Mucosa of descending colon (tissue), 3 donors: ENCODE data around the gene SLC9A9. TPM values are rescaled to one million over a fixed set of nuclear protein-coding genes. Genes with fewer than 3 reads are reported as not detected.

Experiments used
- ATAC-seq: fragments of 200-7000 bp; cut with Tn5 transposase; one replicate; pipeline ENCODE4 v1.9.1; 2020; ENCODE audit warnings: mild to moderate bottlenecking, moderate library complexity
- DNase-seq, 3 donors: peaks; one replicate each; pipeline ENCODE4 v3.0.0-alpha.2; 2020
- H3K36me3 ChIP-seq: fragments of 200-600 bp; one replicate; pipeline ENCODE4 v1.8.0; 2021; ENCODE audit warnings: low read depth, mild to moderate bottlenecking
- H3K4me1 ChIP-seq: fragments of 200-600 bp; one replicate; pipeline ENCODE4 v1.8.0; 2021; ENCODE audit warnings: low read depth, mild to moderate bottlenecking
- H3K4me3 ChIP-seq: fragments of 200-600 bp; one replicate; pipeline ENCODE4 v1.8.0; 2021; ENCODE audit warnings: mild to moderate bottlenecking
- H3K9me3 ChIP-seq: fragments of 200-600 bp; one replicate; pipeline ENCODE4 v1.8.0; 2021; ENCODE audit warnings: mild to moderate bottlenecking
- CTCF ChIP-seq: fragments of 200-600 bp; IDR thresholded peaks from one replicate; pipeline ENCODE4 v1.8.0; 2022; ENCODE audit warnings: antibody characterized with exemption, mild to moderate bottlenecking
- intact Hi-C, 2 donors: fragments of 100-400 bp; cut with DNase I in 1 of 2; cut with micrococcal nuclease in 1 of 2; formaldehyde crosslinking; loops; one replicate each; pipeline versions ENCODE4 v1.11.0 to v1.11.1; 2022; cut with DNase I, micrococcal nuclease
- total RNA-seq, 3 donors: library from RNA; stranded (reverse); fragmentation: NEBNext Ultra II Directional in 2 of 3; extraction: Animal tissue kit (Norgen Biotek cat#: 25700) in 2 of 3; gene quantifications; one replicate each; pipeline versions ENCODE4 v1.2.1 to v1.2.4, GENCODE V29; 2021 to 2023
- donor health status: DM: no; HTN: no; CAD: no; lungs with moderate emphysema.
- donor health status: DM: no; HTN: no; CAD: no.
- donor health status: DM: no; HTN: yes; CAD: no.

SLC9A9 gene
- total RNA-seq, 3 donors from 2014 or later, result 3.2 to 18.2 (median 6.8) TPM

GRCh38 chr3:143653493-143653892 is 194.8 kb downstream of the SLC9A9 start:
- DNase-seq (no peak), ATAC-seq (no peak)
- Histone ChIP-seq H3K4me1 (no peaks in the 10 kb centered on the region), H3K4me3 (no peak overlapping the region), H3K36me3 (no peaks in the 10 kb centered on the region), H3K9me3 (no peaks in the 10 kb centered on the region)
- intact Hi-C loops, result no loop called here
- TF ChIP-seq CTCF, result no peak

GRCh38 chr3:143652118-143652517 is 196.2 kb downstream of the SLC9A9 start:
- H3K4me3 ChIP-seq, result no peak overlapping the region
- intact Hi-C loops, result no loop called here
- no peaks in the 10 kb centered on the region for H3K36me3 ChIP-seq
- DNase-seq, result no peak
- H3K9me3 ChIP-seq, result no peaks in the 10 kb centered on the region
- no peaks in the 10 kb centered on the region for H3K4me1 ChIP-seq
- no peak for ATAC-seq
- TF ChIP-seq CTCF, result no peak

- no peaks in the 10 kb centered on the region for H3K9me3 ChIP-seq
- no peaks in the 10 kb centered on the region for H3K4me1 ChIP-seq
- no peak for ATAC-seq
- no peak for TF ChIP-seq CTCF
- no peak overlapping the region for H3K4me3 ChIP-seq
- no peaks in the 10 kb centered on the region for H3K36me3 ChIP-seq
- no peak for DNase-seq
- intact Hi-C loops, result no loop called here
These were observed 197.4 kb downstream of the SLC9A9 start for GRCh38 chr3:143650827-143651226.

- Histone ChIP-seq H3K9me3 (no peaks in the 10 kb centered on the region), H3K4me3 (no peak overlapping the region), H3K4me1 (no peaks in the 10 kb centered on the region), H3K36me3 (no peaks in the 10 kb centered on the region)
- peak; percentile 52 for ATAC-seq
- no peak for DNase-seq
- intact Hi-C loops, result no loop called here
- TF ChIP-seq CTCF, result no peak
These were observed 198.1 kb downstream of the SLC9A9 start for GRCh38 chr3:143650120-143650519.

GRCh38 chr3:143648708-143649107 is 199.6 kb downstream of the SLC9A9 start:
- Histone ChIP-seq H3K4me3 (no peak overlapping the region), H3K9me3 (no peaks in the 10 kb centered on the region), H3K36me3 (no peaks in the 10 kb centered on the region), H3K4me1 (no peaks in the 10 kb centered on the region)
- no peak for DNase-seq
- intact Hi-C loops, result no loop called here
- TF ChIP-seq CTCF, result no peak
- no peak for ATAC-seq

GRCh38 chr3:143648218-143648617 is 200.1 kb downstream of the SLC9A9 start:
- Histone ChIP-seq H3K36me3 (no peaks in the 10 kb centered on the region), H3K4me1 (no peaks in the 10 kb centered on the region), H3K9me3 (no peaks in the 10 kb centered on the region), H3K4me3 (no peak overlapping the region)
- DNase-seq (no peak), ATAC-seq (no peak)
- intact Hi-C loops, result no loop called here
- TF ChIP-seq CTCF, result no peak
